Left forelimb (tissue), 1 donor: ENCODE measurements around the gene SMIM1.
"Not testable (repeated sequence)": the region's sequence is repeated elsewhere in the genome, so short reads cannot be mapped to it uniquely, and the experiment has no call there.

Experiments
- DNase-seq: peaks from one replicate; pipeline ENCODE4 v3.0.0-alpha.2; 2018; ENCODE audit warnings: low spot score

The SMIM1 gene

GRCh38 chr1:3736708-3737107 is 35.8 kb upstream of the SMIM1 start:
- no peak for DNase-seq

- DNase-seq: no peak
Observed at GRCh38 chr1:3738943-3739342, 33.6 kb upstream of the SMIM1 start.

- no peak for DNase-seq
Observed at GRCh38 chr1:3740042-3740441, 32.5 kb upstream of the SMIM1 start.

- no peak for DNase-seq
Observed at GRCh38 chr1:3740752-3741151, 31.8 kb upstream of the SMIM1 start.

GRCh38 chr1:3741566-3742438 is 30.7 kb upstream of the SMIM1 start:
- no peak for DNase-seq

- DNase-seq: no peak
Observed at GRCh38 chr1:3742439-3743298, 29.9 kb upstream of the SMIM1 start.

DNA sequence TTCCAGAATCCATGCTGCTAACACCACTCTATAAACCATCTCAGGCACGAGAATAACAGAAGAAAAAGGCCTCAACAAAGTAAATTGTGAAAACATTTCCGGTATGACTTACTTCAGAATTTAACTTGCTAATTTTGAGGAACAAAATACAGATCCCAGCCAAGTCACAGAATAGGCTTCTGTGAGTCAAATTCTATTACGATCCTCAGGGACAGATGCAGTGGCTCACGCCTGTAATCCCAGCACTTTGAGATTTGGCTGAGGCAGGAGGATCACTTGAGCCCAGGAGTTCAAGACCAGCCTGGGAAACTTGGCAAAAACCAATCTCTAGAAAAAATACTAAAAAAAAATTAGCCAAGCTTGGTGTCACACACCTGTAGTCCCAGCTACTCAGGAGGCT is 29.1 kb upstream of the SMIM1 start:
- DNase-seq: no peak

GRCh38 chr1:3743826-3744225 is 28.7 kb upstream of the SMIM1 start:
- DNase-seq: no peak

- no peak for DNase-seq
Observed at GRCh38 chr1:3744646-3745045, 27.9 kb upstream of the SMIM1 start.

- no peak for DNase-seq
Observed at GRCh38 chr1:3745071-3745470, 27.5 kb upstream of the SMIM1 start.

GRCh38 chr1:3745590-3746381 is 26.8 kb upstream of the SMIM1 start:
- DNase-seq: no peak

- DNase-seq: no peak
Observed at GRCh38 chr1:3746389-3746829, 26.1 kb upstream of the SMIM1 start.

DNA sequence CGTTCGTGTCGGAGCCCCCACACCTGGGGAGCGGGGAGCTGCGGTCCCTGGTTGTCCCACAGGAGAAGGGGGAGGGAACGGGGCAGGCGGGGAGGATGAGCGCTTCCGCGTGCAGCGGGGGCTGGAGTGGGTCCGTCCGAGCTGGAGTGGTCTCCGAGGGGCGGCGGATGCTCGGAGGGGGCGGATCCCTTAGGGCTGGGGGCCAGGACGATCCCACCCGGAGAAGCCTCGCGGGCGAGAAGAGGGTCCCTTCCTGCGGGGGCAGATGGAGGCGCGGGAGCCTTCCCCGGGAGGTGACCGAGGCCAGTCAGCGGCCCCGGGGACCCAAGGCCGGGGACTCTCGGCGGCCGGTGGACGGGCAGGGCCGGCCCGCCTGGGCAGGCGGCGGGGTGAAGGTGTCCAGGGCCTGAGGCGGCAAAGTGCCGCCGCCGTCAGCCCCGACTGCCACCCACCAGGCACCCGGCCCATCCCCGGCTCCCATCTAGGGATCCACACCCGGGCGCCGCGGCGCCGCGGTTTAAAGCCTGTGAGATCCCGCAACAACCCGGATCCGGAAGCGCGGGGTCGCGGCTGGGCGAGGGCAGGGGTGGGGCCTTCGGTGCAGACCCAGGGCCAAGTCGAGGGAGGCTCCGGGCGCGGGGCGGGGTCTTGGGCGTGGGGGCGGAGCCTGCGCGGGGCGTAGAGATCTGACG is 25.6 kb upstream of the SMIM1 start:
- peak; percentile 91 for DNase-seq

DNA sequence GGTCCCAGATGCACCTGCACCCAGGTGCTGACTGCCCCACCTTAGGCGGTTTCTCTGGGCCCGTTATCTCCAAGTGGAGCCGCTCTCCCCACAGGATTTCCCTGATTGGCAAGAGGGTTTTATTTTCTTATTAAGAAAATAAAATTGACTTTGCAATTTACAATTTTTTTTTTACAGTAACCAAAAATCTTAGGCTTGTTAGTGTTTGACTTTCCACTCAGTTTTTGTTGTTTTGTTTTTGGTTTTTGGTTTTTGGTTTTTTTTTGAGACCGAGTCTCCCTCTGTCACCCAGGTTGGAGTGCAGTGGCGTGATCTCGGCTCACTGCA is 25.1 kb upstream of the SMIM1 start:
- DNase-seq: no peak

GRCh38 chr1:3747903-3748302 is 24.6 kb upstream of the SMIM1 start:
- DNase-seq: no peak

DNA sequence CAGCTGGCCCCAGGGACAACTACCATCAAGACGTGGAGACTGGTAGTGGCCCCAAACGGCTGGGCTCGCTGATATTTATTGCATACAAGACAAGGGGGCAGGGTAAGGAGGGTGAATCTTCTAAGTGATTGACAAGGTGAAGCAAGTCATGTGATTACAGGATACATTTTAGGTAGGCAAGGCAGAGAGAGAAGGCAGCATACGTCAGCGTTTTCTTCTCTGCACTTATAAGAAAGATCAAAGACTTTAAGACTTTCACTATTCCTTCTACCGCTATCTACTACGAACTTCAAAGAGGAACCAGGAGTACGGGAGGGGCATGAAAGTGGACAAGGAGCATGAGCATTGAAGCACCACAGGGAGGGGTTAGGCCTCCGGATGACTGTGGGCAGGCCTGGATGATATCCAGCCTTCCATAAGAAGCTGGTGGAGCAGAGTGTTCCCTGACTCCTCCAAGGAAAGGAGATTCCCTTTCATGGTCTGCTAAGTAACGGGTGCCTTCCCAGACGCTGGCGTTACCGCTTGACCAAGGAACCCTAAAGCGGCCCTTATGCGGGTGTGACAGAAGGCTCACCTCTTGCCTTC is 24.1 kb upstream of the SMIM1 start:
- not testable (repeated sequence) for DNase-seq

DNA sequence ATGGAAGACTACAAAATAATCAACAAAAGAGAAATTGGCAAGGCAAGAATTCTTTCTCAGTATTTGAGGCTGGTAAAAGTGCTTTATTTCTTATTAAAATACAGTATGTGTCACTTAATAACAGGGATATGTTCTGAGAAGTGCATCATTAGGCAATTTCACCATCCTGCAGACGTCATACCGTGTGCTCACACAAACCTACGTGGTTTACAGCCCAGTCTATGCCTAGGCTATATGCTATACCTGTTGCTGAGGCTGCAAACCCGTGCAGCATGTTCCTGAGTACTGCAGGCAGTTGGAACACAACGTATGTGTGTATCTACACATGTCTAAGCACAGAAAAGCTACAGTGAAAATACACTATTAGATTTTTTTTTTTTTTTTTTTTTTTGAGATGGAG is 23.0 kb upstream of the SMIM1 start:
- DNase-seq: no peak

GRCh38 chr1:3750741-3751140 is 21.8 kb upstream of the SMIM1 start:
- DNase-seq: no peak

- DNase-seq: no peak
Observed at GRCh38 chr1:3752400-3752945, 20.1 kb upstream of the SMIM1 start, which contains the start of gene CCDC27. Gene CCDC27 (plus strand): TSS chr1:3752450. CDS start chr1:3752482, 32 bp downstream.

GRCh38 chr1:3753656-3754454 is 18.7 kb upstream of the SMIM1 start:
- DNase-seq: no peak
